GM19043 (cell line): ENCODE results near the gene ENTPD6.

ENCODE experiments used
- ATAC-seq: cut with Tn5 transposase; IDR thresholded peaks from one replicate; pipeline ENCODE4 v1.9.1; 2021; ENCODE audit warnings: low read depth; ENCODE audit not compliant: unreplicated experiment

ENTPD6 gene

DNA sequence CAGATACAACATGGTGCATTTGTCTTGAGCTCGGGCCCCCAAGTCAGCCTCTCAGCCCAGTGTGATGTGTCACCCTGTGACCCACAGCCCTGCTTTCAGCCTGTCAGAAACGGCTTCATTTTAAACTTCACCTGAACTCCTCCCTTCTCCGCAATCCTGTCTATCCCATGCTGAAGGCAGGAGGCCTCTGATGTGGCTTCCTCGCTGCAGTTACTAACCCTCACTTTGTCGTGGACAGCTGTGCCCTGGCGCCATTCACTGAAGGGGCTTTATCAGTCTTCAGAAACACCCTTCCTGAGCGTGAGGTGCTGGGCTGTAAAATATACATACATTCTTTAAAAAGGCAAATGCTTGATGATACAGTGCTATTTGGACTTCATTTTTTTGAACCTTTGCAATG is 7.9 kb upstream of the ENTPD6 start:
- ATAC-seq: no peak

DNA sequence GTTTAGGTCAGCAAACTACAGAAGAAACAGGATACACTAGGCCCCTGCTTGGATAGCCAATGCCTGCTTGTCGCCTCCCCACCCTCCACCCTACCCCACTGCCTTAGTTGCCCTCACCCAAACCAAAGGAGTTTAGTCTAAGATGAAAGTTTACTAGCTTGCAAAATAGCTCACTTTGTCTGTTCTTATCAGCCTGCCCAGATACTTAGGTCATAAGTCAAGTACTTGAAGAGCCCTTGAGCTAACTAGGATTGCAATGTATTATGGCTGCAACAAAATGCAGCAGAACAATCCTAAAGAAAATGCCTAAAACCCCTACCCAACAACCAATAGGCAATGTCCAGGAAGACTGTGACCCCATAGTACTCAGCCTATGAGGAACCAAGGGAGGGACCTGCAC is 7.3 kb upstream of the ENTPD6 start:
- ATAC-seq: no peak

DNA sequence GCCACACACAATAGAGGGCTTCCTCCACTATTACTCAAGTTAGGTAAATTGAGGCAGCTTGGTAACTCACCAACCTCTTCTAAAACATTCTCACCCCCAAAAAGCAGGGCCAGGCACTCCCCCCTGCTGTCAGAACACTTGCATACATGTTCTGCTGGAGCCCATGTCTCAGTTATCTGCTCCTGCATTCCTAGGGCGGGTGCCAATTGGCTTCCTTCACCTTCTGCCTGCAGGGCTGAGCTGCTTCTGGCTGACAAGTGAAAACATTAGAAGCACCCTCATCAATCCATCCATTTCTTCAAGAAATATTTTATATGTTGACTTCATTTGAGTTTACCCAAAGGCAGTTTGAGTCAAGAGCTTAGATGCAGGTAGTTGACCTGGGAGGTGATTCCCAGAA is 4.5 kb upstream of the ENTPD6 start:
- ATAC-seq: no peak

DNA sequence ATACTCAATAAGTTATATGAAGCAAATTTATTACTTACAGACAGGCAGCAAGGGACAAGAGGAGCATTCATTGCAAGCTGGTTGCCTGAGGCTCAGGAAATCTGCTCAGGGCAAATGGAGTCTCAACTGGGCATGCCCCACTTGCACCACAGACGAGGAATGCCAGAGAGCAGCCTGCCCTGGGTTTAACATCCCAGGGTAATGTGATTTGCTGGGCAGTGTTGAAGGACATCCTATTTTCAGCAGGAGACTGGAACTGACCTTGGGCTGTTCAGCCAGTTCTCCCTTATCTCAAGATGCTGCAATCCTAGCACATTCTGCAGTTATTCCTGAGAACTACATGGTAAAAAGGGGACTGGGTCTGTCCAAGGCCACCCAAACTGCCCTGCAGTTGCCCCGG is 3.8 kb upstream of the ENTPD6 start:
- ATAC-seq: no peak

DNA sequence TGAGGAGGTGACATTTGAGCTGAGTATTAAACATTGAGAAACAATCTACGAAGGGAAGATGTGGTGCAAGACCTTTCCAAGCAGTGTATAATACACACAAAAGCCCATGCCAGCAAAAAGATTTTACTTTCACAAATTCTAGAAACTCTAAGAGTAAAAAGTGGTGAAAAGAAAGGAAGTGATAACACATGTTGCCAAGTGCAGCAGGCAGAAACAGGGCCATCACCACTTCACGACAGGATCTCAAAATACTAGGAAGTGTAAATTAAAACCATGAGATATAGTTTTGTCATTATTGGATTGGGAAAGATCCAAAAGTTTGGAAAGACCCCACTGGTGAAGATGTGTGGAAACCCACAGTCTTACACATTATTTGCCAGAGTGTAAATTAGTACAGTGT is 1.7 kb upstream of the ENTPD6 start:
- no peak for ATAC-seq

DNA sequence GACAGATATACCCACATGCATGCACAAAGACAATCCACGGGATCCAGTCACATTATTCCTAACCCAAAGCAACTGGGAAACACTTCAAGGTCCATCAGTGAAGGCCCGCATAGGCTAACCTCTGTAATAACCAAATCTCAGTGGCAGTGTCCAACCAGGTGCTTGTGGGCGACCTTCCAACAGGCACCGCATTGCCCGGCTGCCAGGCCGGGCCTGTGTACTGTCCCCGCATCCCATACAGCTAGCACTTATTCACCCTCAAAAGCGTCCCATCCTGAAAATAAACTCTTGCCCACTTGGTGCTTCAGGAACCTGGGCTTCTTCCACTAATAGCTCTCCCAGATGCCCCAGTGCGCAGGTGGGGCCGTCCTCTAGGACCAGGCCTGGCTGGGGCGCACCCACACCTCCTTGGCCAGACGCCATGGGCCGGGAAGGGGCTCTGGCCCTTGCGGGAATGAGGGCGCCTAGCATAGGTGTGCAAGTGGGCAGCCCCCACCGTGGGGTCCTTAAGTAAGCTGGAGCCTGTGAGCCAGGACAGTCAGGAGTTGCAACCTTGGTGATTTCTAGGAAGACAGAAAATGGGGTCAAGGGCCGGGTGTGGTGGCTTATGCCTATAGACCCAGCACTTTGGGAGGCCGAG is 1.1 kb upstream of the ENTPD6 start:
- ATAC-seq: no peak

DNA sequence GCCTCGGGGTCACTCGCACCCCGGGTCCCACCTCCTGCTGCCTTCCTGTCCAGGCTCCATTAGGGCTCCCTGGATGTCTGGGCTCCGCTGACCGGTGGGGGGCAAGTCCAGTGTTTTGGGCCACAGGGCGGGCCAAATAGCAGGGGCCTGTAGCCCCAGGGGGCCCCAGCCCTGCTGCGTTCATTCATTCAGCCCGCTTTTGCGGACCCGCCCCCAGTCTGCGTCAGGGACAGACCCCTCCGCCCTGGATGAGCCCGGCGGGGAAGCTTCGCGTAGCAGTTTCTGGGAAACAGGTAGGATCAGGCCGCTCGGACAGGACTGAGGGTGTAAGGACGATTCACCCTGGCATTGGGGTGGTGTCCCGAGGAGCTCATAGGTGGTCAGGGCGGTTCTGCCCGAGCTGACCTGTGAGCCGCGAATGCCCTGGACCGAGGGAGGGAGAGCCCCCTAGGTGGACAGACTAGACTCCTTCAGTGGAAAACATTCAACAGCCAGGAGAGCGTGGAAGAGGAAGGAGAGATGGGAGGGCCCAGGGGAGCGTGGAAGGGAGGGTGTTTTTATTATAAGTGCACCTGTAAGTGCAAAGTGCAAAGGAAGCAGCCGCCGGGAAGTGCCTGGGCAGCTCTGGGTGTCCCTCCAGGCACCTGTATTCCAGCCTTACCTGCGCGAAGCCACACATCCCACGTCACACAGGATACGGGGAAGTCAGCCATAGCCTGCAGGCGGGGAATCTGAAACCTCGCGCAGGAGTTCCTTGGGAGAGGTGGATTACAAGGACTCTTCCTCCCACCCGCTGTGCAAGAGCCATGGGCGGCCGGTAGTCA is 662 bp downstream of the ENTPD6 start:
- ATAC-seq: peak; percentile 23

DNA sequence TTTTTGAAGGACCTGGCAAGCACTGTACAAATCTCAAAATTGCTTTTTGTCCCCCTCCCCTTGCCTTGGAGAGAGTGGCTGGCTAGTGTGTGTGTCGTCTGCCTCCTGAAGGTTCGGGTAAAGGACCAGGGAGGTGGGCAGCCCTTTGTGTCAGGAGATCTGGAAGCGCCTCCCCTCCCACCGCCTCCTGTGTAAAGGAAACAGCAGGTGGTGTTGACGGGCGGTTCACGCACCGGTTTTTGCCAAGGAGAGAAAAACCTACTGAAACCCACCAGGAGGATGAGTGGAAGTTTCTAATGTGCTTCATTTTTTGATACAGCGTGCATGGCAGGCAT is 1.2 kb downstream of the ENTPD6 start:
- ATAC-seq: no peak

DNA sequence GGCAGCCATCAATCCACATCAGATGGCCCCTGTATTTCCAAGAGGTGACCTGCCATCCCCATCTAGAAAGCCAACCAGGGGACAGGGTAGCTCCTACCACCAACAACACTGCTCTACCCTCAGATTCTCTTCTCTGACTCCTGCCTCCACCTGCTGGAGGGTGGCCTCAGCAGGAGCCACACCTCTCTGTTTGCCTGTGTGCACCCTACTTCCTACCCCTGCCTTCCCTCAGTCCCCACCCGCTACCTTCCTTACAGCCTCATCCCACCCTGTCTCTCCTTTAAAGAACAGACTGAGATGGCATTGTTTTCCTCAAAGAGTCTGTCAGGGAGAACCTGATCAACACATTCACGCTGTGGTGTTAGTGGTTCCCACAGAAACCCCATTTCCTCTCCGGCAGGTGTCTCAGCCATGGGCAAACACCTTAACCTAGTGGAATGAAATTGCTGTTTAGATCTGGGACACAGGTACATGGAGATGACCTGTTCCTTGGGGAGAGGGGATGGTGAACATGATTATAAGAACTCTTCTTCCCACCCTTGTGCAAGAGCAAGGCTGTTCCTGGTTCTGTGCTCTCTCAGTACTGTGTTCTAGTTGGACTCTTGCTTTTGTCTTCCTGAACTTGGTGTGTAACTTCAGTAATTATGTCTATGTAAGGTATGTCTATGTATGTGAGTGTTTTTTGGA is 1.8 kb downstream of the ENTPD6 start:
- ATAC-seq: no peak

DNA sequence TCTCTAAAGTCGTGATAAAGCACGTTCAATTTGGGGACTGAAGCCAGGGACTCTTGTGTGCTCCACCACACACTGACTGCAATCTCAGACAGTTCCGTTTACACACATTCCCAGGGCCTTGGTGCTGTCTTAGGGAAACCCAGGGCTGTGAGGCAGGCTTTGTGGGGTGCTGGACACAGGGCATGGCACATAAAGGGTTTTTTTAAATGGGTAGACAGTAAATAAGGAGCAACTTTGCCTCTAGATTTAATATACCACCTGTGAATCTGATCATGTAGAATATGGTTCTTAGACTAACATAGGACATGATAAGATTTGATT is 2.3 kb downstream of the ENTPD6 start:
- no peak for ATAC-seq

DNA sequence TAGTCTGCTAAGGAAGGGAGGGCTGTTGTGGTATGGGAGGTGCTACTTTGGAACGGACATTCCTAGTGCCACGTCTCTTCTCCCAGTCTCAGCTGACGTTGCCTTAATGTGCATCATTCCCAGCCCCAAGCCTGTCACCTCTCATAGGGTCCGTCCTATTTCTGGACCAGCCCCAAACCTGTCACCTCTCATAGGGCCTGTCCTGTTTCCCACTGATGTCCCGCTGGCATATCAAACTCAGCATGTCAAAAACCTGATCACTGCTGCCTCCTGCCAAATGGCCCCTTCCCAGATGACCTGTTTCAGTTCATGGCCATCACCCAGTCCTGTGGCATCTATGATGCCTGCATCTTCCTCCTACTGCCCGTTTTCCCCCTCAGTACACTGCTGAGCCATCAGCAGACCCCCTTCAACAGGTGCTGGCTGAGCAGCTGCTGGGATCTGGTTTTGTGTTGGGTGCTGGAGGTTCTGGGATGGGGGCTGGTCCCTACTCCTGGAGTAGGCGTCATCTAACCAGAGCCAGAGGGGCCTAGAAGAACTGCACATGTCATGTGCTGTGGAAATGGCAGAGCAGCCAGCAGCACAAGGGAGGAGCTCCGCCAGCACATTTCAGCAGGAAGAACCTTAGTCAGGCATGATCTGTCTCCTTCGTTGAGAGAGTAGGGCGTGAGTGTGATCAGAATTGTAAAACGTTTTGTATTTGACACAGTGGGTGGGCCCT is 3.3 kb downstream of the ENTPD6 start:
- ATAC-seq: no peak

DNA sequence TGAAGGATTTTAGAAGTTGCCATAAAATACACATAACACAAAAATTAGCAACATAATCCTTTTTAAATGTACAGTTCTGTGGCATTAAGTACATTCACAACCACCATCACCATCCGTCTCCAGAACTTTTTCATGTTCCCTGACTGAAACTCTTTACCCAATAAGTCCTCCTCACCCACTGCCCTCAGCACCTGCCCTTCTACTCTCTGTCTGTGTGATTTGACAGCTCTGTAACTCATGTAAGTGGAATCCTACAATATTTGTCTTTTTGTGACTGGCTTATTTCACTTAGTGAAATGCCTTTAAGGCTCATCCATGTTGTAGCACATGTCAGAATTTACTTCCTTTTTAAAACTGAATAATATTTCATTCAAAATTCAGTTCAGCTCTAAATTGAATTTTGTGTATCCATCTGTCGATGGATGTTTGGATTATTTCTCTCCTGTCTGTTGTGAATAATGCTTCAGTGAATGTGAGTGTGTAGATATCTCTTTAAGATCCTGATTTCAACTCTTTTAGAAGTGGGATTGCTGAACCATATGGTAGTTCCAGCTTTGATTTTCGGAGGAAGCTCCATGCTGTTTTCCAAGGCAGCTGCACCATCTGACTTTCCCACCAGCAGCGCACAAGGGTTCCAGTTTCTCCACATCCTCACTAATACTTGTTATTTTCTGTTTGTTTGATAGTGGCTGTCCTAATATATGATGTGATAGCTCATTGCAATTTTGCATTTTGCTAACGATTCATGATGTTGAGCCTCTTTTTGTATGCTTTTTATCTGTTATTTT is 4.2 kb downstream of the ENTPD6 start:
- ATAC-seq: no peak

DNA sequence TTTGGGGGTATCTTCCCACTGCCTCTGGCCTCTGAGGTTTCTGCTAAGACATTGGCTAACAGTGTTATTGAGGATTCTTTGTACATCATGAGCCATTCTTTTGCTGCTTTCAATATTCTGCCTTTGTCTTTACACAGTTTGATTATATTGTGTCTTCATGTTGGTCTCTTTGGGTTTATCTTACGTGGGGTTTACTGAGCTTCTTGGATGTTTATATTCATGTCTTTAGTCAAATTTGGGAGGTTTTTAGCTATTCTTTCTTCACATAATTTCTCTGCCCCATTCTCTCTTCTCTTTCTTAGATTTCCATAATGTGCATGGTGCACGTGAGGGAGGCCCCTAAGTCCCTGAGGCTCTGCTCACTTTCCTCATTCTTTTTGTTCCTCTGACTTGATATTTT is 7.6 kb downstream of the ENTPD6 start:
- no peak for ATAC-seq

DNA sequence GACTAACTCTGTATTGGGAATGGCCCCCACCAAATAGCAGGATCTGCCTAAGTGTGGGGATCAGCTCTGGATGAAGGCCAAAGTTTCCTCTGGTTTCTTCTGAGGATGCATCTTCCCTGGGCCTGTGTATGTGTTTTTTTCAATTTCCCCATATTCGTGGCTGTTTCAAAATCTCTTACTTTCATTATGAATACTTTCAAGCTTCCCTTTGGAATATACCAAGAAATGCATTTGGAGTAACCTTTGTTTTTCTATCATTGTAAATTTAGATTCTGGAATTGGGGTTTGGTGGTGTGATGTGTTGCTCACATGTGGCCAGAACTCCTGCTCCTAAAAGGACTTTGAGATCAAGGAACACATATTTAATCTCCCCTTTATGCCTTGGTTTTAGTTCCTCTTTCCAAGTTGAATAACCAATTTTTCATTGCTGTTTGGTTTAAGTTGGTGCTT is 8.4 kb downstream of the ENTPD6 start:
- no peak for ATAC-seq

DNA sequence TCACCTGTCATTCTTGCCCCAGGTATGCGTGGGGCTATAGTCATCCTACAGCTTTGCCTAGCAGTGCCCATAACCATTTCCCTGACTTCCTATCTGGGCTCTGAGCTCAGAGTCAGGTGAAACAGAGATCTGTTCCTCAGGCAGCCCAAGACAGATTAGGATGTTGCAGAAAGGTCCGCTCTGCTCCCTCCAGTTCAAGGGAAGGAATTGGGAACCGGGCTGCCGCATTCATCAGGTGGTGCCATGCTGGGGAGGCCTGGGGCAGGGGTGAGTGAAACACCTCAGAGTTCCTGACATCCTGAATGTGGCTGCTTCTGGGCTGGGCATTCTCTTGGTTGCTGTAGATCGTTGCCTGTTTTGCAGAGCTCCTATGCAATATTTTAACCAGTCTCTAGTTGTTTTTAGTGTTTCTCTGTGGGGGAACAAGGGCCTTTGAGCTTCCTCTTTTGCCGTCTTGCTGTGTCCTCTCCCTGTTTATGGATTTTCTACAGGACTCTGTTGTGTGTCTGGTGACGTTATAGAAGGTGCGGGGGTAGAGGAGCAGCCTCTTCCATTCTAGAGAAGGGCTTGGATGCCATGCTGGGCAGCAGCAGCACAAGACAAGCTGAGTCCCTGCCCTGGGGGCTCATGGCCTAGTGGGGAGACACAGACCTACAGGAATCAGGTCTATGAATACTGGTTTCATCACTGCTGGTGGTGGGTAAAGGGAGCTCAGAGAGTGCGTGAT is 9.2 kb downstream of the ENTPD6 start:
- ATAC-seq: no peak

DNA sequence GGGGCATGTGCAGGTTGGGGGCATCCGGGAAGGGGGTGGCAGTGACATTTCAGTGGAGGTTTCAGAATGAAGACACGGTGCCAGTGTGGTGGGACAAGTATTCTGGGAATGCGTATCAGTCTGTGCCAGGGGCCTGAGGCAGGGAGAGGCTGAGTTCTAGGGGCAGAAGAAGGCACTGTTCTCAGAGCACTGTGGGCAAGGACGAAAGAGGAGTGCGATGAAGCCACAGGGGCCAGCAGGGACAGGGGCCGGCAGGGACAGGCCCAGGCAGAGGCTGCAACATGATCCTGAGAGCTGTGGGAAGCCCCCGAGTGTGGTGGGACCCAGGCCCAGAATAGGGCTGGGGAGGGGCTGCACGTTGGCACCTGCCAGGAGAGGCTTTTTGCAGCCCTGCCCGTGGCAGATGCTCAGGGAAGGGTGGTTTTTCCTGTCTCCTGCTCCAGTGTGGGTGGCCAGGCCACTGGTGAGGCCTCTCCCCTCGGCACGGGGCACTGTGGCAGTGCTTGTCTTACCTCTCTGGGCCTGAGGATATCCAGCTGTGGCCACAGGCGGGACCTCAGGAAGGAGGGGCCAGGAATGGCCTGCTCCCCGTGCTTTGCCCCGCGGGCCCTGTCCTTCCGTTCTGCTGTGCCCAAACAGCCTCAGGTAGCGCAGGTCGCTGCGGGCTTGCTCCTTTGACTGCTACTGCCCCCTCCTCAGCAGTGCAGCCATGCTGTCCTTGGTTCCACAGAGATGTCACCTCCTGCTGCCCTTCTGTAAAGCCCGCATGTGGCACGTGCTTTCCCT is 10.0 kb downstream of the ENTPD6 start:
- no peak for ATAC-seq

DNA sequence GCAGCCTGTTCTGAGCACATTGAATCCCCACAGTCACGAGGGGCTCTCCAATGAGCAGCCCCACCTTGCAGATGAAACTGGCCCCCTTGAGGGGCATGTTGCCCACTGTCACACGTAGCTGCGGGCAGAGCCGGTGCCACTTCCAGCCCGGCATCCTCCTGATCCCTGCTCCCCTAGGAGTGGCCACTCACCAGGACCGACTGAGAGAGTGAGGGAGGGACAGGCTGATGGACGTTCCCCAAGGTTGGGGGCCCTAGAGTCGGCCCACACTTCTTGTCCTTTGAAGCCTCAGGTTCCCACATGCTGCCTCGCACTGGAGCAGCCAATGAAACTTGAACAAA is 10.5 kb downstream of the ENTPD6 start:
- ATAC-seq: no peak

DNA sequence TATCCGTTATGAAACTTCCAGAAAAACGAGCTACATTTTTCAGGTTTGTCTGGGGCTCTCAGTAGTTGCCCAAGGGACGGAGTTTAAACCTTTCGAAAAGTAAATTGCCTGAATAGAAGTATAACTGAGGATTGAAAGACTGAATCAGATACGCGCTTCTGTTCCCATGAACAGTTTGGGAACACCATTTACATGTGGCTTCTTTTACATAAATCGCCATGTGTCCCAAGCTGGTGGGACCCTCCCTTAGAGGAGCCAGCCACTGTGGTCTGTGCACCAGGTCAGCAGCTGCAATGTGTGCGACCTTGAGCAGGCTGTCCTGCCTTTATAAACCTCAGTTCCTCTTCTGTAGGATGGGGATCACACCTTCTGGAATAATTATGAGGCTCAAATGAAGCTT is 11.0 kb downstream of the ENTPD6 start:
- no peak for ATAC-seq
